ENCODE results near the gene CCL25. TPM values are rescaled to one million over a fixed set of nuclear protein-coding genes. Genes with fewer than 3 reads are reported as not detected.
A peak's percentile ranks its signal among the peaks of the same experiment; 100 is the strongest.
"Not testable (repeated sequence)": the region's sequence is repeated elsewhere in the genome, so short reads cannot be mapped to it uniquely, and the experiment has no call there.

The CCL25 gene
- polyA plus RNA-seq, 1 experiment = not detected

DNA sequence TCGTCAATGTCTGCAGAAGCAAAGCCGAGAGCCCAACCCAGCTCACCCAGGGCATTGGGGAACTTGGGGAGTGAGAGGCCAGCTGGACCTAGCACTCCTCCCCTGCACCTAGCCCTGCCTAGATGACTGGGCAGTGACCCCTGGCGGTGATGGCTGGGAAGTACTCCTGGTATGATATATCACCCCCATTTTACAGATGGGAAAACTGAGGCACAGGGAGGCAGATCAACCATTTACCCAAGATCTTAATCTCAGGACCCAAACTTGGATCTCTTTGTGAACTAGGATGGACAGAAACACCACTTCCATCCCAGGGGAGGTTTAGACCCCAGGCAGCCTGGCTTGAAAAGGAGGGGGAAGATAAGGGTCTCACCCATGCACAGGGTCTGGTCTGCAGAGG is 43.5 kb downstream of the CCL25 start:
- ChIA-PET CTCF (no interaction called here), POLR2A (no interaction called here)
- Histone ChIP-seq H3K27ac (ENCODE audit: low read depth, low read length) (no peak overlapping the region), H3K9me3 (ENCODE audit: control insufficient read depth, insufficient read depth, low read length) (peaks cover 32% of the 10 kb centered on the region), H3K4me3 (ENCODE audit: low read depth, low read length) (no peak overlapping the region), H3K27me3 (ENCODE audit: control insufficient read depth, insufficient read depth, low read length) (no peaks in the 10 kb centered on the region)
- TF ChIP-seq, protein P1, sequence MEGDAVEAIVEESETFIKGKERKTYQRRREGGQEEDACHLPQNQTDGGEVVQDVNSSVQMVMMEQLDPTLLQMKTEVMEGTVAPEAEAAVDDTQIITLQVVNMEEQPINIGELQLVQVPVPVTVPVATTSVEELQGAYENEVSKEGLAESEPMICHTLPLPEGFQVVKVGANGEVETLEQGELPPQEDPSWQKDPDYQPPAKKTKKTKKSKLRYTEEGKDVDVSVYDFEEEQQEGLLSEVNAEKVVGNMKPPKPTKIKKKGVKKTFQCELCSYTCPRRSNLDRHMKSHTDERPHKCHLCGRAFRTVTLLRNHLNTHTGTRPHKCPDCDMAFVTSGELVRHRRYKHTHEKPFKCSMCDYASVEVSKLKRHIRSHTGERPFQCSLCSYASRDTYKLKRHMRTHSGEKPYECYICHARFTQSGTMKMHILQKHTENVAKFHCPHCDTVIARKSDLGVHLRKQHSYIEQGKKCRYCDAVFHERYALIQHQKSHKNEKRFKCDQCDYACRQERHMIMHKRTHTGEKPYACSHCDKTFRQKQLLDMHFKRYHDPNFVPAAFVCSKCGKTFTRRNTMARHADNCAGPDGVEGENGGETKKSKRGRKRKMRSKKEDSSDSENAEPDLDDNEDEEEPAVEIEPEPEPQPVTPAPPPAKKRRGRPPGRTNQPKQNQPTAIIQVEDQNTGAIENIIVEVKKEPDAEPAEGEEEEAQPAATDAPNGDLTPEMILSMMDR (IDR thresholded peaks at IDR 0.05; ENCODE audit: low read depth, low read length) = 0 out of 2 replicates have a peak, but pooled peaks have one; percentile 7
- no peak for DNase-seq (ENCODE audit: low read depth, low spot score)

DNA sequence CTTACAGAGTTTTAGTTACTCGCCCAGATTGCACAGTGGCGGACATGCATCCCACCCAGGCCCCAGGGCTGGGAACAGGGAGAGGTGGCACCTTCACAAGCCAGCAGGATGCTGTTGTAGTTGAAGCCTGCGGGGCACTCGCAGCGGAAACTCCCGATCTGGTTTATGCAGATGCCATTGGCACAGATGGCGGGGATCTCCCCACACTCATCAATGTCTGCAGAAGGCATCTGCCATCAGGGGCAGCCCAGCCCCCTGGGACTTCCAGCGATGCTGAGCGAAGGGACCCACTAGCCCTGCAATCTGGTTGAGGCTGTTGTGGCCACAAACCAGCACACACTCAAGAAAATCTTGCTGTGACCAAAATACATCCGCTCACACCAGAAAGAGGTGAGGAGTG is 44.6 kb downstream of the CCL25 start:
- Histone ChIP-seq H3K9me3 (ENCODE audit: control insufficient read depth, insufficient read depth, low read length) (peaks cover 32% of the 10 kb centered on the region), H3K27me3 (ENCODE audit: control insufficient read depth, insufficient read depth, low read length) (no peaks in the 10 kb centered on the region), H3K27ac (ENCODE audit: low read depth, low read length) (no peak overlapping the region), H3K4me3 (ENCODE audit: low read depth, low read length) (no peak overlapping the region)
- DNase-seq (ENCODE audit: low read depth, low spot score) = no peak
- ChIA-PET POLR2A (no interaction called here), CTCF (no interaction called here)
- TF ChIP-seq, protein P1 (IDR thresholded peaks at IDR 0.05; ENCODE audit: low read depth, low read length) = no peak

DNA sequence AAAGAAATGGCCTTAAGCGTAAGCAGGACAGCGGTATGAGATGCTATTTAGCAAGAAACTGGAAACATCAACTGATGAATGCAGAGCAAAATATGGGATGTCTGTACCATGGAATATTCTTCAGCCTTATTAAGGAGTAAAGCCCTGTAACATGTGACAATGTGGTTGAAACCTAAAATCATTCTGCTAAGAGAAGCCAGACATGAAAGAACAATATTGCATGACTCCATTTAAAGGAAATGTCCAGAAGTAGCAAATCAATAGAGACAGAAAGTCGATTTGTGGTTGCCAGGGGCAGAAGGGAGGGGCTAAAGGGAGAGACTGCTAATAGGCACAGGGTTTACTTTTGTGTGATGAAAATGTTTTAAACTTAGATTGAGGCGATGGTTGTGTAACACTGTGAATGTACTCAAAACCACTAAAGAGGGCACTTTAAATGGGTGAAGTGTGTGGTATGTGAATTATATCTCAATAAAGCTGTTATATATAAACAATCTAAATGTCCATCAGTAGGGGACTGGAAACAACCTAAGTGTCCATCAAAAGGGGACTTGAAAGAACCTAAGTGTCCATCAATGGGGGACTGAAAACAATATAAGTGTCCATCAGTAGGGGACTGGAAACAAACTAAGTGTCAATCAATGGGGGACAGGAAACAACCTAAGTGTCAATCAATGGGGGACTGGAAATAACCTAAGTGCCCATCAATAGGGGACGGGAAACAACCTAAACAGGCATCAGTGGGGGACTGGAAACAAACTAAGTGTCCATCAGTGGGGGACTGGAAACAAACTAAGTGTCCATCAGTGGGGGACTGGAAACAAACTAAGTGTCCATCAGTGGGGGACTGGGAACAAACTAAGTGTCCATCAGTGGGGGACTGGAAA is 45.4 kb downstream of the CCL25 start:
- H3K27me3 ChIP-seq (ENCODE audit: control insufficient read depth, insufficient read depth, low read length) = no peaks in the 10 kb centered on the region
- TF ChIP-seq, protein P1 (IDR thresholded peaks at IDR 0.05; ENCODE audit: low read depth, low read length) = no peak
- peaks cover 32% of the 10 kb centered on the region for H3K9me3 ChIP-seq (ENCODE audit: control insufficient read depth, insufficient read depth, low read length)
- H3K4me3 ChIP-seq (ENCODE audit: low read depth, low read length) = no peak overlapping the region
- no peak for DNase-seq (ENCODE audit: low read depth, low spot score)
- POLR2A ChIA-PET = no interaction called here
- CTCF ChIA-PET = no interaction called here
- no peak overlapping the region for H3K27ac ChIP-seq (ENCODE audit: low read depth, low read length)

DNA sequence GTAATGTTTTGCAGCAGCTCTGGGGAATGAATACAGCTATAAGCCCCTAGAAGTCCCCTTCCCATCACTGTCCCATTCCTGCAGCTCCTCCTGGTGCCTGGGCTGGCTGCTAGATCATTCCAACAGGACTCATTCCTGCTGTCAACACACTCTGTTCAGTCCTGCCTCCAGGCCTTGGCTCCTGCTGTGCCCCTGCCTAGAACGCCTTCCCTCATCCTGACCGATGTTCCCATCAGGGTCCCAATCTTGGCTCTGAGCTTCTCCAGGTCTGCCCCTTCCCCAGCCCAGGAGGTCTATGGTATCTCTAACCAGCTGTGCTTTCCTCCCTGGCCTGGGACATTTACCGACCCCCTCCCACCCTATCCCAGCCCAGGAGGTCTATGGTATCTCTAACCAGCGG is 48.8 kb downstream of the CCL25 start:
- Histone ChIP-seq H3K9me3 (ENCODE audit: control insufficient read depth, insufficient read depth, low read length) (peaks cover 13% of the 10 kb centered on the region), H3K4me3 (ENCODE audit: low read depth, low read length) (no peak overlapping the region), H3K27ac (ENCODE audit: low read depth, low read length) (no peak overlapping the region), H3K27me3 (ENCODE audit: control insufficient read depth, insufficient read depth, low read length) (no peaks in the 10 kb centered on the region)
- POLR2A ChIA-PET = no interaction called here
- DNase-seq (ENCODE audit: low read depth, low spot score) = no peak
- TF ChIP-seq, protein P1 (IDR thresholded peaks at IDR 0.05; ENCODE audit: low read depth, low read length) = no peak
- CTCF ChIA-PET = no interaction called here

DNA sequence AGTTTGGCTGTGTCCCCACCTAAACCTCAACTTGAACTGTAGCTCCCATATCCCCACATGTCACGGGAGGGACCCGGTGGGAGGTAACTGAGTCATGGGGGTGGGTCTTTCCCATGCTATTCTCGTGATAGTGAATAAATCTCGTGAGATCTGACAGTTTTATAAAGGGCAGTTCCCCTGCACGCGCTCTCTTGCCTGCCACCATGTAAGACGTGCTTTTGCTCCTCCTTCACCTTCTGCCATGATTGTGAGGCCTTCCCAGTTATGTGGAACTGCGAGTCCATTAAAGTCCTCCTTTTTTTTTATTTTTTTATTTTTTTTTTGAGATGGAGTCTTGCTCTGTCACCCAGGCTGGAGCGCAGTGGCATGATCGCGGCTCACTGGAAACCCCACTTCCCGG is 49.4 kb downstream of the CCL25 start:
- H3K4me3 ChIP-seq (ENCODE audit: low read depth, low read length); CTCF ChIA-PET; POLR2A ChIA-PET; H3K9me3 ChIP-seq (ENCODE audit: control insufficient read depth, insufficient read depth, low read length); H3K27ac ChIP-seq (ENCODE audit: low read depth, low read length); H3K27me3 ChIP-seq (ENCODE audit: control insufficient read depth, insufficient read depth, low read length); DNase-seq (ENCODE audit: low read depth, low spot score): not testable (repeated sequence)

All from AG04450 (cell line).